HCT116 (cell line): ENCODE results near the gene GPRC5D. TPM values are rescaled to one million over a fixed set of nuclear protein-coding genes. Genes with fewer than 3 reads are reported as not detected.

ENCODE experiments used
- ATAC-seq: fragments of 200-7000 bp; cut with Tn5 transposase; 2 replicates; pipeline ENCODE4 v1.9.1; 2020; ENCODE audit warnings: mild to moderate bottlenecking, moderate library complexity
- BruUV-seq: library from RNA; stranded (reverse); fragments of 400-500 nt; replicated peaks from 2 replicates; lab custom pipeline; 2021; lab: Mats Ljungman, UMichigan
- CTCF ChIA-PET: fragments of 300-600 bp; sonication (Branson Sonifier 250); formaldehyde crosslinking; loops from one replicate; lab custom pipeline; 2021; ENCODE audit warnings: antibody characterized with exemption; lab: Charles Lee
- POLR2A ChIA-PET: fragments of 300-600, 350-600 bp; sonication (Branson Sonifier 250); formaldehyde crosslinking; loops from one replicate; lab custom pipeline; 2021; ENCODE audit warnings: antibody characterized with exemption; lab: Charles Lee
- RAD21 ChIA-PET, 2 experiments: fragments of 300-600 bp; sonication (Branson Sonifier 250); formaldehyde crosslinking; loops; one replicate each; lab custom pipeline; 2023; ENCODE audit warnings: low total read pairs in 2 of 2; ENCODE audit not compliant: uncharacterized antibody in 2 of 2, unreplicated experiment in 2 of 2, low non-redundant PET in 1 of 2; lab: Charles Lee
- DNase-seq: peaks from one replicate; pipeline ENCODE4 v3.0.0-alpha.2; 2010; ENCODE audit warnings: low read depth, low spot score
- H2AFZ ChIP-seq: fragments of 200-600 bp; shearing (Covaris generic), sonication (generic); 2 replicates; pipeline ENCODE4 v1.6.1; 2017; ENCODE audit warnings: low read depth, mixed run types, mixed read lengths, antibody characterized with exemption, low read length; ENCODE audit not compliant: poor library complexity, severe bottlenecking
- H3K27ac ChIP-seq: 2 replicates; pipeline ENCODE4 v1.5.1; 2012; ENCODE audit warnings: low read depth, low read length
- H3K27me3 ChIP-seq: fragments of 200-600 bp; sonication (generic); 2 replicates; pipeline ENCODE4 v1.6.1; 2016; ENCODE audit warnings: mixed run types, low read length, mixed read lengths; ENCODE audit not compliant: insufficient read depth
- H3K36me3 ChIP-seq, 2 experiments: fragments of 200-500 bp in 1 of 2; fragments of 200-600 bp in 1 of 2; sonication (Bioruptor generic) in 1 of 2; sonication (generic) in 1 of 2; 2 replicates each; pipeline versions ENCODE4 v1.5.1 to v1.6.1; 2014 to 2016; ENCODE audit warnings: low read length in 2 of 2, inconsistent platforms in 1 of 2, mixed read lengths in 1 of 2, mixed run types in 1 of 2; ENCODE audit not compliant: insufficient read depth in 2 of 2, control insufficient read depth in 1 of 2
- H3K4me1 ChIP-seq, 2 experiments: fragments of 200-600 bp in 1 of 2; sonication (generic) in 1 of 2; 2 replicates each; pipeline versions ENCODE4 v1.5.1 to v1.6.1; 2012 to 2017; ENCODE audit warnings: low read length in 2 of 2, inconsistent platforms in 1 of 2, mild to moderate bottlenecking in 1 of 2, mixed read lengths in 1 of 2, mixed run types in 1 of 2, moderate library complexity in 1 of 2; ENCODE audit not compliant: insufficient read depth in 2 of 2, control insufficient read depth in 1 of 2
- H3K4me2 ChIP-seq: fragments of 200-600 bp; sonication (generic); 2 replicates; pipeline ENCODE4 v1.6.1; 2017; ENCODE audit warnings: mixed run types, low read length, mixed read lengths
- H3K4me3 ChIP-seq, 2 experiments: fragments of 200-600 bp in 1 of 2; sonication (generic) in 1 of 2; replicated peaks in 1 of 2; 2 replicates each; pipeline ENCODE4 v1.5.1; 2011 to 2016; ENCODE audit warnings: low read length in 2 of 2, control low read depth in 1 of 2, low read depth in 1 of 2, mild to moderate bottlenecking in 1 of 2, mixed read lengths in 1 of 2, mixed run types in 1 of 2
- H3K79me2 ChIP-seq: fragments of 200-600 bp; sonication (generic); 2 replicates; pipeline ENCODE4 v1.6.1; 2017; ENCODE audit warnings: mild to moderate bottlenecking, mixed run types, low read length, moderate library complexity, mixed read lengths; ENCODE audit not compliant: insufficient read depth
- H3K9ac ChIP-seq: fragments of 200-600 bp; sonication (generic); 2 replicates; pipeline ENCODE4 v1.6.1; 2016; ENCODE audit warnings: low read length, mixed read lengths
- H3K9me2 ChIP-seq: fragments of 200-600 bp; sonication (generic), shearing (Covaris generic); 2 replicates; pipeline ENCODE4 v1.6.1; 2017; ENCODE audit warnings: mixed run types, mild to moderate bottlenecking, moderate library complexity; ENCODE audit not compliant: insufficient read depth
- H3K9me3 ChIP-seq, 2 experiments: fragments of 200-500 bp in 1 of 2; fragments of 200-600 bp in 1 of 2; sonication (Bioruptor generic) in 1 of 2; sonication (generic) in 1 of 2; 2 replicates each; pipeline ENCODE4 v1.6.1; 2014 to 2017; ENCODE audit warnings: low read length in 2 of 2, mixed read lengths in 2 of 2, inconsistent platforms in 1 of 2, low read depth in 1 of 2, mild to moderate bottlenecking in 1 of 2, mixed run types in 1 of 2, moderate library complexity in 1 of 2; ENCODE audit not compliant: control insufficient read depth in 1 of 2, insufficient read depth in 1 of 2
- H4K20me1 ChIP-seq: fragments of 200-600 bp; sonication (generic), shearing (Covaris generic); 2 replicates; pipeline ENCODE4 v1.6.1; 2017; ENCODE audit warnings: mixed run types, mild to moderate bottlenecking, moderate library complexity; ENCODE audit not compliant: insufficient read depth
- ELF1 ChIP-seq: IDR thresholded peaks from 2 replicates; pipeline ENCODE4 v1.6.1; 2012; ENCODE audit warnings: low read depth, borderline replicate concordance
- EZH2phosphoT487 ChIP-seq: fragments of 200-600 bp; IDR thresholded peaks from 2 replicates; pipeline ENCODE4 v1.6.1; 2018; ENCODE audit warnings: antibody characterized with exemption, borderline replicate concordance
- FOSL1 ChIP-seq: IDR thresholded peaks from 2 replicates; pipeline ENCODE4 v1.6.1; 2012; ENCODE audit warnings: low read depth
- JUND ChIP-seq: IDR thresholded peaks from 2 replicates; pipeline ENCODE4 v1.6.1; 2012
- POLR2A ChIP-seq: IDR thresholded peaks from 2 replicates; pipeline ENCODE4 v1.7.0; 2011; ENCODE audit warnings: borderline replicate concordance; ENCODE audit not compliant: insufficient read depth, insufficient read length; ENCODE audit errors: extremely low read depth
- POLR2AphosphoS5 ChIP-seq: IDR thresholded peaks from 2 replicates; pipeline ENCODE4 v1.6.1; 2011; ENCODE audit warnings: mild to moderate bottlenecking, low read depth, low read length, moderate library complexity
- SIN3A ChIP-seq: IDR thresholded peaks from 2 replicates; pipeline ENCODE4 v1.6.1; 2012; ENCODE audit warnings: low read depth
- SP1 ChIP-seq: IDR thresholded peaks from 2 replicates; pipeline ENCODE4 v1.6.1; 2012; ENCODE audit warnings: low read depth
- SRF ChIP-seq: IDR thresholded peaks from 2 replicates; pipeline ENCODE4 v1.6.1; 2012; ENCODE audit warnings: low read depth
- YY1 ChIP-seq: IDR thresholded peaks from 2 replicates; pipeline ENCODE4 v1.6.1; 2011; ENCODE audit warnings: low read length, low read depth, moderate library complexity, mild to moderate bottlenecking; ENCODE audit not compliant: insufficient replicate concordance; ENCODE audit errors: extremely low read depth
- ZNF274 ChIP-seq: fragments of 200-500 bp; sonication (Bioruptor generic); IDR thresholded peaks from 2 replicates; pipeline ENCODE4 v1.6.1; 2014; ENCODE audit warnings: mild to moderate bottlenecking, low read depth, low read length, inconsistent platforms
- intact Hi-C: fragments of 100-400 bp; cut with micrococcal nuclease; formaldehyde crosslinking; loops from 2 replicates; pipeline ENCODE4 v1.10.0; 2022
- total RNA-seq: library from RNA; stranded (reverse); gene quantifications from one replicate; pipeline ENCODE4 v1.2.1, GENCODE V29; 2021; ENCODE audit not compliant: unreplicated experiment

Gene GPRC5D
- total RNA-seq, 1 experiment from 2014 or later, result not detected

DNA sequence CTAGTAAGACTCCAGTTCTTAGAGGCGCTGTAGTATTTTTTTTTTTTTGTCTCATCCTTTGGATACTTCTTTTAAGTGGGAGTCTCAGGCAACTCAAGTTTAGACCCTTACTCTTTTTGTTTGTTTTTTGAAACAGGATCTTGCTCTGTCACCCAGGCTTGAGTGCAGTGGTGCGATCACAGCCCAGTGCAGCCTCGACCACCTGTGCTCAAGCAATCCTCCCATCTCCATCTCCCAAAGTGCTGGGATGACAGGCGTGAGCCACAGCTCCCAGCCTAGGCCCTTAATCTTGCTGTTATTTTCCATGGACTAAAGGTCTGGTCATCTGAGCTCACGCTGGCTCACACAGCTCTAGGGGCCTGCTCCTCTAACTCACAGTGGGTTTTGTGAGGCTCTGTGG, 39.3 kb downstream of the GPRC5D start:
- POLR2A ChIA-PET, result no interaction called here
- no peaks in the 10 kb centered on the region for H3K9me3 ChIP-seq
- no TSS peak for BruUV-seq

GRCh38 chr12:12909995-12910420, 42.0 kb downstream of the GPRC5D start:
- Histone ChIP-seq H3K36me3 (peaks cover 53 to 88% of the 10 kb centered on the region in 2 experiments), H3K9ac (no peak overlapping the region), H3K79me2 (peaks cover 95% of the 10 kb centered on the region), H3K9me2 (no peaks in the 10 kb centered on the region), H3K4me3 (no peak overlapping the region), H3K27me3 (no peaks in the 10 kb centered on the region), H3K4me2 (no peak overlapping the region), H2AFZ (no peak overlapping the region), H3K27ac (peak overlapping the region; percentile 4), H4K20me1 (peaks cover 32% of the 10 kb centered on the region), H3K9me3 (no peaks in the 10 kb centered on the region), H3K4me1 (peaks cover 18 to 59% of the 10 kb centered on the region in 2 experiments)
- POLR2A ChIA-PET, result no interaction called here
- DNase-seq (no peak), ATAC-seq (no peak)
- BruUV-seq, result no TSS peak
- CTCF ChIA-PET, result no interaction called here
- TF ChIP-seq POLR2AphosphoS5 (peak; percentile 53), SRF (no peak)
- RAD21 ChIA-PET, result no interaction called here
- intact Hi-C loops, result no loop called here

More for the DNA sequence above, 39.3 kb downstream of the GPRC5D start:
- Histone ChIP-seq H3K4me1 (peaks cover 13 to 51% of the 10 kb centered on the region in 2 experiments), H3K4me3 (no peak overlapping the region), H4K20me1 (peaks cover 32% of the 10 kb centered on the region), H3K27ac (no peak overlapping the region), H3K27me3 (no peaks in the 10 kb centered on the region), H3K4me2 (no peak overlapping the region), H3K9ac (no peak overlapping the region), H3K36me3 (peaks cover 61 to 79% of the 10 kb centered on the region in 2 experiments), H3K9me2 (no peaks in the 10 kb centered on the region), H2AFZ (no peak overlapping the region), H3K79me2 (peaks cover 87% of the 10 kb centered on the region)
- ATAC-seq (no peak), DNase-seq (no peak)
- ChIA-PET RAD21 (no interaction called here), CTCF (no interaction called here)
- TF ChIP-seq EZH2phosphoT487 (no peak), SP1 (no peak), FOSL1 (no peak), ZNF274 (no peak), SRF (no peak), SIN3A (no peak), ELF1 (no peak), POLR2AphosphoS5 (no peak; the same call in none of the 2 replicates), YY1 (no peak), JUND (no peak), POLR2A (no peak)
- intact Hi-C loops, result no loop called here
